Astrocyte of the spinal cord (primary cell): ENCODE data around the gene PELI2.

Experiments used
- DNase-seq: peaks from one replicate; pipeline ENCODE4 v3.0.0; 2011; ENCODE audit warnings: low read depth, low spot score
- H3K4me3 ChIP-seq: 2 replicates; pipeline ENCODE4 v1.5.1; 2011; ENCODE audit warnings: low read depth, mild to moderate bottlenecking, low read length, moderate library complexity
- in situ Hi-C: cut with HindIII; loops from 2 replicates; pipeline ENCODE4 v1.10.0; 2017; ENCODE audit warnings: low sequenced_read_pairs
- TF ChIP-seq, protein P1 (sequence below): IDR thresholded peaks from 2 replicates; pipeline ENCODE4 v1.5.1; 2012; ENCODE audit warnings: low read depth, mild to moderate bottlenecking, low read length, inconsistent platforms

PELI2 gene

DNA sequence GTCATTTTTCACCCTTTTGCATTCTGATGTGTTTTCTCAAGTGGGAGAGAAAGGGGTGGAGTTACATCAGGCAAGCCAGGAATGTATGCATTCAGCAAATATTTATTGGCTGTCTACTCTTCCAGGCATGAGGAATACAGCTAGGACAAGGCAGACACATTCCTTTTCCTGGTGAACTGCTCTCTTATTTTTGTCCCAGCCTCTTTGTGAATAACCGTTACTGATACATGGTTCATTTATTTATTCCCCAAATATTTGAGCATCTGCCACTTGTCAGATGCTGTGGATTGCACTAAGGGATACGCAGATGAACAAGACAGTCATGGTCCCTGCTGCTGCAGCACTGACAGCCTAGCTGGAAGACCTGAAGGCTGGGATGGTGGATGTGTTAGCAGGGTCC lies 6.1 kb downstream of the PELI2 start:
- DNase-seq, result no peak
- no peak overlapping the region for H3K4me3 ChIP-seq
- in situ Hi-C loops, result no loop called here
- TF ChIP-seq, protein P1, sequence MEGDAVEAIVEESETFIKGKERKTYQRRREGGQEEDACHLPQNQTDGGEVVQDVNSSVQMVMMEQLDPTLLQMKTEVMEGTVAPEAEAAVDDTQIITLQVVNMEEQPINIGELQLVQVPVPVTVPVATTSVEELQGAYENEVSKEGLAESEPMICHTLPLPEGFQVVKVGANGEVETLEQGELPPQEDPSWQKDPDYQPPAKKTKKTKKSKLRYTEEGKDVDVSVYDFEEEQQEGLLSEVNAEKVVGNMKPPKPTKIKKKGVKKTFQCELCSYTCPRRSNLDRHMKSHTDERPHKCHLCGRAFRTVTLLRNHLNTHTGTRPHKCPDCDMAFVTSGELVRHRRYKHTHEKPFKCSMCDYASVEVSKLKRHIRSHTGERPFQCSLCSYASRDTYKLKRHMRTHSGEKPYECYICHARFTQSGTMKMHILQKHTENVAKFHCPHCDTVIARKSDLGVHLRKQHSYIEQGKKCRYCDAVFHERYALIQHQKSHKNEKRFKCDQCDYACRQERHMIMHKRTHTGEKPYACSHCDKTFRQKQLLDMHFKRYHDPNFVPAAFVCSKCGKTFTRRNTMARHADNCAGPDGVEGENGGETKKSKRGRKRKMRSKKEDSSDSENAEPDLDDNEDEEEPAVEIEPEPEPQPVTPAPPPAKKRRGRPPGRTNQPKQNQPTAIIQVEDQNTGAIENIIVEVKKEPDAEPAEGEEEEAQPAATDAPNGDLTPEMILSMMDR, result no peak

DNA sequence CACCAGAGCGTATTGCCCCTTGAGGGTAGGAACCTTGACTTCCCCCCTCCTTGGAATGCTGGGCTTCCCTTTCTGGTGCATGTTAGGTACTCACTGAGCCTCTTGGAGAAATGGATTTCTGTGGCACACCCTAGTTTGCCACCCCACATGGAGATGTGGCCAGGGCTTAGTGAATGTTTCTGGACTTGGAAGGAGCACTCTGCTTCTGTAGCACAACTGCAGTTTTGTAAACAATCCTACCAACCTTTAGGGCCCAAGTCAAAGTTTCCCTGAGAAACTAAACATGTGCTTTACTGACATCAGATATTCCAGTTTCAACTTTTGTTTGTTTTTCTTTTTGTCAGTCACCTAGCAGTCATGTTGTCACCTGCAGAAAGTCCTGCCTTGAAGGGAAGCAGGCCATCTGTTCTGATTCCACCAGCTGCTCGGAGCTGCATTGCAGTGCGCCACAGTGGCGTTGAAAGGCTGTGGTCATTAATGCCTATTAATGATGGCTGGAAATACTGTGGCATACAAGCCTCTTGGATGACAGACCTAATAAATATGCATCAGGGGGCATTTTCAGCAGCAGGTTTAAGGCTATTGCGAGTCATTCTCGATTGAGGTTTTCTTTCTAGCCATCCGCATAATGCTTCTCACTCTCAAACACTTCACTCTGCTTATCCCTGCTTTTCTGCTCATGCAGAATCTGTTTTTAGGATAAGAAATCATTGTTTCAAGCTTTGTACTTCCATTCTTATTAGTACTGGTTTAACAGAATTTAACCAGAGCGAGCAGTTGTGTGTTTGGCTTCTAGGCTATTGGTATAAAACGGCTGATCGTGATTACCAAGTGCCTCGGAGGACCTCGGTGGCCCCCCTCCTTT lies 7.8 kb downstream of the PELI2 start:
- no peak overlapping the region for H3K4me3 ChIP-seq
- in situ Hi-C loops, result no loop called here
- TF ChIP-seq, protein P1, result no peak
- no peak for DNase-seq

DNA sequence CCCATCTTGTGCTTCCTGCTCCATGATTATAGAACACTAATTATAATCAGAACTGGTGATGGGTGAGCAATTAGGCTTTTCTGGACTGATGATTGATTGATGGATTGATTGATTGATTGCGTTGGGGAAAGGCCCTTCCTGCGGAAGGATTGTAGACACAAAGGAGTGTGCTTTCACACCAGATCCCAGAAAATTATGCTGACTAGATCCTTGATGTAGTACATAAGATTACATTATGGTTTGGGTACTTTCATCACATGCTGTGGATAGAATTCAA lies 8.4 kb downstream of the PELI2 start:
- no peak for DNase-seq
- no peak overlapping the region for H3K4me3 ChIP-seq
- TF ChIP-seq, protein P1, result no peak
- in situ Hi-C loops, result no loop called here

DNA sequence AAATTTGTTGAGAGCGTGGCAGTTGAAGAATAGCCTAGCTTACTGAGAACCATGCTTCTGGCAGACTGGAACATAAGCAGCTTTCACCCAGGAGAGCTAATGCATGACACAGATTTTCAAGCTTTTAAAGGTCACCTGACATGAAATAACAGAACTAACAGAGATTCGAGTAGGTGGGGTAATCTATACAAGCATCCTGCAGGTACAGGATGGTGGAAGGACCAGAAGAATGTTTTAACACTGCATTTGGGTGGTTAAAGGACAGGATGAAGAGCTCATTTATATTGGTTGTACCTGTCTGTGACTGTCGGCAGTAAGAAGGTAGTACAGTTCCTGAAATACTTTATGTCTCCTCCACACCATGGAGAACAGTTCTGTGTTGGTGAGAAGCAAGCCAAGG lies 8.9 kb downstream of the PELI2 start:
- H3K4me3 ChIP-seq, result no peak overlapping the region
- TF ChIP-seq, protein P1, result no peak
- DNase-seq, result no peak
- in situ Hi-C loops, result no loop called here

DNA sequence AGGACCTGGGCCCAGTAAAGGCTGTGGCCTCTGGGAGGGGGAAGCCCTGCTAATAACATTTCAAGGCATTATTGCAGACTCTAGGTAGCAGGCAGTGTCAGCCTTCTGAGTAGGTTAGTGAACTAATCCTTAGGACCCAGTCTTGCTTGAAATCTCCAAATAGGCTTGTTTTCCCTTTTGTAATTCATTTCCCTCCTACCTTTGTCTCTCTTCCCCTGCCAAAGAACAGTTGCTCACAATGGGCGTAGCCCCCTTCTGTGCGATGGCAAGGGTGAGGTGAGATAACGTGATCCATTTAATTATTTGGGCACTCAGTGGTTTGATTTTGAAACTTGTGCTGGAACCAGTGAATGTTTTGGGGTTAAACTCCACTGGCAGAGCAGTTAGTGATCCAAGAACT lies 10.9 kb downstream of the PELI2 start:
- H3K4me3 ChIP-seq, result no peak overlapping the region
- DNase-seq, result no peak
- TF ChIP-seq, protein P1, result no peak
- in situ Hi-C loops, result no loop called here

DNA sequence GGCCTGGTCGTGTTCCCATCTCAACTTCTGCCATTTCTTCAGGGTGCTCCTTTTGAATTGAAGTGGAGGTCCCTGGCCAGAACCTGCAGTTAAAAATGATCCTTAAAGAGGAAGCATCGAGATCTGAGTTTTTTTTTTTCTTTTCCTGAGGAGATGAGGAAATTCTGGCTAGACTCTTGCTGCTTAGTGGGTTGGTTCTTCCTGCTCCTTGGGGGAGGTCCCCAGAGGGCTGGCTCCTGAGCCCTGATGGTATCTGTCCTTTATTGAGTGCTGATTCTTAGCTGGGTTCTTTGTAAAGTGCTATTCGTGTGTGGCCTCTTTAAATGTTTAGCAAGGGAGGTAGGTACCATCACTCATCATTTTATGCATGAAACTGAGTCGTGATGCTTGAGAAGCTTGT lies 11.7 kb downstream of the PELI2 start:
- TF ChIP-seq, protein P1, result no peak
- in situ Hi-C loops, result no loop called here
- no peak for DNase-seq

More for the DNA sequence above, 11.7 kb downstream of the PELI2 start:
- no peak overlapping the region for H3K4me3 ChIP-seq
